HEK293T (cell line): ENCODE data around the gene SQSTM1.

Source experiments
- CTCF ChIA-PET: fragments of 350-600 bp; formaldehyde crosslinking; extraction: SDS; loops from one replicate; lab custom pipeline; 2021; ENCODE audit warnings: antibody characterized with exemption, inconsistent platforms; lab: Yijun Ruan, JAX
- POLR2A ChIA-PET: fragments of 350-600 bp; formaldehyde crosslinking; extraction: SDS; loops from one replicate; lab custom pipeline; 2020; ENCODE audit warnings: antibody characterized with exemption, inconsistent platforms; lab: Yijun Ruan, JAX
- DNase-seq: peaks from one replicate; pipeline ENCODE4 v3.0.0; 2012; ENCODE audit warnings: mixed read lengths; ENCODE audit errors: extremely low spot score
- ARNT ChIP-seq: fragments of 450-650 bp; IDR thresholded peaks from 2 replicates; pipeline ENCODE4 v1.6.1; 2017; ENCODE audit warnings: mild to moderate bottlenecking
- BHLHE40 ChIP-seq: fragments of 450-650 bp; IDR thresholded peaks from 2 replicates; pipeline ENCODE4 v1.6.1; 2016; ENCODE audit warnings: mild to moderate bottlenecking, moderate library complexity, borderline replicate concordance
- CTBP1 ChIP-seq: fragments of 450-650 bp; IDR thresholded peaks from 2 replicates; pipeline ENCODE4 v1.6.1; 2016; ENCODE audit warnings: borderline replicate concordance
- ELF4 ChIP-seq: fragments of 450-650 bp; IDR thresholded peaks from 2 replicates; pipeline ENCODE4 v1.6.1; 2017; ENCODE audit warnings: antibody characterized with exemption
- FOXA1 ChIP-seq: fragments of 450-650 bp; IDR thresholded peaks from 2 replicates; pipeline ENCODE4 v1.6.1; 2016; ENCODE audit warnings: mild to moderate bottlenecking
- FOXK2 ChIP-seq: fragments of 450-650 bp; IDR thresholded peaks from 2 replicates; pipeline ENCODE4 v1.6.1; 2016; ENCODE audit warnings: mild to moderate bottlenecking
- FOXM1 ChIP-seq: fragments of 450-650 bp; IDR thresholded peaks from 2 replicates; pipeline ENCODE4 v1.6.1; 2017; ENCODE audit warnings: mild to moderate bottlenecking, borderline replicate concordance
- HDGF ChIP-seq: fragments of 450-650 bp; IDR thresholded peaks from 2 replicates; pipeline ENCODE4 v1.6.1; 2017; ENCODE audit warnings: antibody characterized with exemption, borderline replicate concordance
- L3MBTL2 ChIP-seq: fragments of 450-650 bp; conservative IDR thresholded peaks from 2 replicates; pipeline ENCODE4 v1.6.1; 2016; ENCODE audit warnings: mild to moderate bottlenecking
- LEF1 ChIP-seq: fragments of 450-650 bp; IDR thresholded peaks from 2 replicates; pipeline ENCODE4 v1.6.1; 2017; ENCODE audit warnings: mild to moderate bottlenecking, borderline replicate concordance
- NFRKB ChIP-seq: fragments of 450-650 bp; IDR thresholded peaks from 2 replicates; pipeline ENCODE4 v1.6.1; 2016; ENCODE audit warnings: mild to moderate bottlenecking, moderate library complexity
- SP1 ChIP-seq: fragments of 450-650 bp; IDR thresholded peaks from 2 replicates; pipeline ENCODE4 v1.6.1; 2017
- SUZ12 ChIP-seq: fragments of 450-650 bp; IDR thresholded peaks from 2 replicates; pipeline ENCODE4 v1.6.1; 2016; ENCODE audit warnings: mild to moderate bottlenecking
- TARDBP ChIP-seq: fragments of 450-650 bp; IDR thresholded peaks from 2 replicates; pipeline ENCODE4 v1.6.1; 2016
- ZNF384 ChIP-seq: fragments of 450-650 bp; IDR thresholded peaks from 2 replicates; pipeline ENCODE4 v1.6.1; 2016
- TF ChIP-seq, protein P1 (sequence below): fragments of 450-650 bp; IDR thresholded peaks from 2 replicates; pipeline ENCODE4 v1.6.1; 2016

The SQSTM1 gene

DNA sequence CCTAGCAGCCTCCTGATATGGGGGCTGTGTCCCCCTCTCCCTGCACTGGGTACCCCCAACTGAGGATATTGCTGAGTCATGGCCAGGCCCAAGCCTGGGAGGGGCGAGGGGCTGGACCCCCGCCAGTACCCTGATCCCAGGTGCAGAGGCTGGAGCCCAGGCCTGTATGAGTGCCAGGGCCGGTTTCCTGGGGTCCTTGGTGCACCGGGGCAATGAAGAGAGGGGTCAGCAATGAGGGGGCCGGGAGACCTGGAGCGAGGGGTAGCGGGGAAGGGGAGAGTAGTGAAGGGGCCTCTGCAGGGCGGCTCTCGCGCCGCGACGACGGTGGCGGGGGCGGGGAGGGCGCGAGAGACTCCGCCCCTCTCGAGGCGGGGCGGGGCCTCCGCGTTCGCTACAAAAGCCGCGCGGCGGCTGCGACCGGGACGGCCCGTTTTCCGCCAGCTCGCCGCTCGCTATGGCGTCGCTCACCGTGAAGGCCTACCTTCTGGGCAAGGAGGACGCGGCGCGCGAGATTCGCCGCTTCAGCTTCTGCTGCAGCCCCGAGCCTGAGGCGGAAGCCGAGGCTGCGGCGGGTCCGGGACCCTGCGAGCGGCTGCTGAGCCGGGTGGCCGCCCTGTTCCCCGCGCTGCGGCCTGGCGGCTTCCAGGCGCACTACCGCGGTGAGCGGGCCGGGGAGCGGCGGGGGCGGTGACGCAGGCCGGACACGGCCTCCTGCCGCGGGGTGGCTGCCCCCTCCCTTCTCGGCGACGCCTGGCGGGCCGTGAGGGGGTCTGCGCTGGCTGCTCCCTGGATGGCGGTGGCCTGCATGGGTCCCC lies at the start of gene SQSTM1:
Gene SQSTM1 (plus strand): TSS at position 423 of the 815 bp plus-strand sequence. CDS start 32 bp downstream, at position 455.
- ChIA-PET POLR2A (interaction anchor here (0.5 to 1.5 kb wide), 10 partner anchors 10 to 23 kb away, joined by 3 to 8 read pairs (median 4); partner anchors contain the start of gene MGAT4B), CTCF (interaction anchor here (1.1 kb wide), 1 partner anchor 31 kb away, joined by 3 read pairs; no protein-coding TSS in a partner anchor)
- TF ChIP-seq, protein P1, sequence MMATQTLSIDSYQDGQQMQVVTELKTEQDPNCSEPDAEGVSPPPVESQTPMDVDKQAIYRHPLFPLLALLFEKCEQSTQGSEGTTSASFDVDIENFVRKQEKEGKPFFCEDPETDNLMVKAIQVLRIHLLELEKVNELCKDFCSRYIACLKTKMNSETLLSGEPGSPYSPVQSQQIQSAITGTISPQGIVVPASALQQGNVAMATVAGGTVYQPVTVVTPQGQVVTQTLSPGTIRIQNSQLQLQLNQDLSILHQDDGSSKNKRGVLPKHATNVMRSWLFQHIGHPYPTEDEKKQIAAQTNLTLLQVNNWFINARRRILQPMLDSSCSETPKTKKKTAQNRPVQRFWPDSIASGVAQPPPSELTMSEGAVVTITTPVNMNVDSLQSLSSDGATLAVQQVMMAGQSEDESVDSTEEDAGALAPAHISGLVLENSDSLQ: no peak
- no peak for TF ChIP-seq BHLHE40
- TF ChIP-seq ZNF384: no peak
- TF ChIP-seq FOXK2: no peak
- no peak for TF ChIP-seq L3MBTL2
- DNase-seq: peak; percentile 91

DNA sequence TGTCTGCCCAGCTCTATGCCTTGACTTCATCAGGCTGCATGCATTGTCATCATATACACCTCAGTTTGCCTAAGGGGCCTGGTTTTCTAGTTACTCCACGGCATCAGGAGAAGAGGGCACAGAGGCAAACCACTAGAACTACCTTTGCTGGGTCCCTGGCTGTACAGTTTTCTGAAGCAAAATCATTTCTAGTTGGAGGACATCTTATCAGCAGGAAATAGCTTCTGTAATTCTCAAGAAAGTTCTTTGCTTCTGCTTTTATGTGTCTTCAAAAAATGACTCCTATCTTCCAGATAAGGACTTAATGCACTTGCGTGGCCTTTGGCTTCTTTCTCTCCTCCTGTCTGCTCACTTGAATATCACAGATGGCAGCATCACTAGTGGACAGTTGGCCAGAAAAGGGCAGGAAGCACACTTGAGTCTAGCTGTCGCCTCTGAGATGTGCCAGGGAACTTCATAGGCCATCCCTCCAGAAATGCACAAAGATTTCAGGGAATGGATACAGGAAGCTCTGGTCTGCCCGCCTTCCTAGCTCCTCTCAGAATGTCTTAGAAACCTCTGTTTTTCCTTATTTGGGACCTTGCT lies 49.3 kb upstream of the SQSTM1 start:
- no peak for TF ChIP-seq TARDBP
- no peak for TF ChIP-seq FOXM1
- TF ChIP-seq CTBP1: no peak
- TF ChIP-seq NFRKB: no peak
- no peak for TF ChIP-seq SUZ12
- TF ChIP-seq L3MBTL2: no peak
- no peak for TF ChIP-seq HDGF
- TF ChIP-seq LEF1: no peak
- no peak for TF ChIP-seq FOXA1
- TF ChIP-seq ARNT: no peak
- no peak for TF ChIP-seq ELF4
- TF ChIP-seq SP1: no peak
- TF ChIP-seq BHLHE40: no peak
- CTCF ChIA-PET: no interaction called here

DNA sequence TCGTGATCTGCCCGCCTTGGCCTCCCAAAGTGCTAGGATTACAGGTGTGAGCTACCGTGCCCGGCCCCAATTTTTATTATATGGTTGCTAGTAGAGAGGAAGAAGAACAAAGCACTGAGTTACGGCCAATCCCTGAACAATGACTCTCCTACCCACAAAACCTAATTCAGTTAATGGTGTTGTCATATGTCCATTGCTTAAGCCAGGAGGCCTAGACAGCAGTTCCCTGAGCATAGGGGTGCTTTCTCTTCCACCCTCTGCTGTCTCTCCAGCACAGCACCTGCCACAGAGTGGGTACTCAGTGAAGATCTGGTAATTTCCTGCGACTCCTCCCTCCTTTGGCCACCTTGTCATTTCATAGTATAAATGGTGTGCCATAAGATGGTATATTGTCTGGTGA lies 48.4 kb upstream of the SQSTM1 start:
- TF ChIP-seq ZNF384 (no peak), TARDBP (no peak), ELF4 (no peak), L3MBTL2 (no peak), HDGF (no peak), BHLHE40 (no peak), NFRKB (no peak), FOXM1 (no peak), FOXA1 (no peak), SUZ12 (no peak), FOXK2 (no peak)
- ChIA-PET POLR2A (no interaction called here), CTCF (no interaction called here)
- no peak for DNase-seq

More for the DNA sequence above, 49.3 kb upstream of the SQSTM1 start:
- no peak for DNase-seq
- POLR2A ChIA-PET: interaction anchor here (0.8 kb wide), 1 partner anchor 148 kb away, joined by 3 read pairs; the partner anchor contains the start of gene HNRNPH1

DNA sequence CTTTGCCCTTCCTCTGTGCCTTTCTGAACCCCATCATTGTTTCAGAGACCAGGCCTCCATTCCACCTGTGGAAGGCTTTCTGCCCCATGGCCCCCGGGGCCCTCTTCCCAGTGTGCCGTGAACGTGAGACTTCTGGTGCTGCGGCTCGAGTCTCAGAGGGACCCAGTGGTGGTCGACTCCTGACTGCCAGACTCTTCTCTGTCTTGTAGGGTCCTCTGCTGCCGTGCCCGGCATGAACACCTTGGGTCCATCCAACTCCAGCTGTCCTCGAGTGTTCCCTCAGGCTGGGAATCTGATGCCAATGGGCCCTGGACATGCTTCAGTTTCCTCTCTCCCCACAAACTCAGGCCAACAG lies 47.0 kb upstream of the SQSTM1 start:
- ChIA-PET POLR2A (no interaction called here), CTCF (no interaction called here)
- TF ChIP-seq BHLHE40: no peak
- TF ChIP-seq, protein P1: no peak
- TF ChIP-seq NFRKB: no peak
- TF ChIP-seq TARDBP: no peak
- no peak for TF ChIP-seq SP1
- no peak for TF ChIP-seq CTBP1
- no peak for TF ChIP-seq FOXM1
- TF ChIP-seq SUZ12: no peak
- TF ChIP-seq ZNF384: no peak
- no peak for TF ChIP-seq FOXK2
- no peak for TF ChIP-seq L3MBTL2
- no peak for DNase-seq

DNA sequence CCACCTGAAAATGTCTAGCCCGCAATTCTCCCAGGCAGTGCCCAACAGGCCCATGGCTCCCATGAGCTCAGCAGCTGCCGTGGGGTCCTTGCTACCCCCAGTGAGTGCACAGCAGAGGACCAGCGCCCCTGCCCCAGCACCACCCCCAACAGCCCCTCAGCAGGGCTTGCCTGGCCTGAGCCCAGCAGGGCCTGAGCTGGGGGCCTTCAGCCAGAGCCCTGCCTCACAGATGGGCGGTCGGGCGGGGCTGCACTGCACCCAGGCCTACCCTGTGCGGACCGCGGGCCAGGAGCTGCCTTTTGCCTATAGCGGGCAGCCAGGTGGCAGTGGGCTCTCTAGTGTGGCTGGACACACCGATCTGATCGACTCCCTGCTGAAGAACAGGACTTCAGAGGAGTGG lies 46.3 kb upstream of the SQSTM1 start:
- DNase-seq: no peak
- ChIA-PET POLR2A (no interaction called here), CTCF (no interaction called here)
- no peak for TF ChIP-seq FOXM1
- TF ChIP-seq CTBP1: no peak
- no peak for TF ChIP-seq ARNT
- no peak for TF ChIP-seq NFRKB
- TF ChIP-seq FOXA1: no peak
- TF ChIP-seq L3MBTL2: no peak
- no peak for TF ChIP-seq BHLHE40
- no peak for TF ChIP-seq LEF1
- TF ChIP-seq, protein P1: no peak
- no peak for TF ChIP-seq TARDBP
